Activated T-helper 1 cell treated with Interleukin-2 at 50 U/mL for 16 hours (primary cell): ENCODE data around the gene USP17L25.
"Not testable (repeated sequence)": the region's sequence is repeated elsewhere in the genome, so short reads cannot be mapped to it uniquely, and the experiment has no call there.

Experiments used
- DNase-seq: peaks from one replicate; pipeline ENCODE4 v3.0.0-alpha.2; 2020; ENCODE audit warnings: low read depth

USP17L25 gene

DNA sequence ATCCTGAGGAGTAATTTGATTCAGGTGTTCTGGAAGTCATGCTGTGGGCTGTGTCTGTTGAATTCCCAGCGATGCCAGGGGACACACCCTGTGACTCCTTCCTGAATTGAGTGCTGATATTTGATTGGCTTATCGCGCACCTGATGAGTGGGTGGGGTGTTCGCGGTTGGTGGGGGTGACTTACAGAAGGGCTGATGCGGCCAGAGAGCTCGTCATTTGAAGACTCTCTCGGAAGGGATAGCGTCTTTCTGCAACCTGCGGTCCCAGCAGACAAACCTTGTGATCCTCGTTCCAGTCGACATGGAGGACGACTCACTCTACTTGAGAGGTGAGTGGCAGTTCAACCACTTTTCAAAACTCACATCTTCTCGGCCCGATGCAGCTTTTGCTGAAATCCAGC, at the start of gene USP17L25:
Gene USP17L25, plus strand, starts transcription at position 301 of the 400 bp plus-strand sequence. Its CDS starts 0 bp downstream, at position 301.
- not testable (repeated sequence) for DNase-seq

- not testable (repeated sequence) for DNase-seq
Observed at GRCh38 chr4:9324191-9324590, 5.5 kb upstream of the USP17L25 start.

DNA sequence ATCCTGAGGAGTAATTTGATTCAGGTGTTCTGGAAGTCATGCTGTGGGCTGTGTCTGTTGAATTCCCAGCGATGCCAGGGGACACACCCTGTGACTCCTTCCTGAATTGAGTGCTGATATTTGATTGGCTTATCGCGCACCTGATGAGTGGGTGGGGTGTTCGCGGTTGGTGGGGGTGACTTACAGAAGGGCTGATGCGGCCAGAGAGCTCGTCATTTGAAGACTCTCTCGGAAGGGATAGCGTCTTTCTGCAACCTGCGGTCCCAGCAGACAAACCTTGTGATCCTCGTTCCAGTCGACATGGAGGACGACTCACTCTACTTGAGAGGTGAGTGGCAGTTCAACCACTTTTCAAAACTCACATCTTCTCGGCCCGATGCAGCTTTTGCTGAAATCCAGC, 4.8 kb upstream of the USP17L25 start, which contains the start of gene USP17L24:
Gene USP17L24, plus strand, starts transcription at position 301 of the 400 bp plus-strand sequence. Its CDS starts 0 bp downstream, at position 301.
- DNase-seq = not testable (repeated sequence)

GRCh38 chr4:9334358-9334757, 4.6 kb downstream of the USP17L25 start, which contains the start of gene USP17L26:
TSS of gene USP17L26 (plus strand) at chr4:9334658. CDS start at chr4:9334658, 0 bp downstream.
- DNase-seq = not testable (repeated sequence)

DNA sequence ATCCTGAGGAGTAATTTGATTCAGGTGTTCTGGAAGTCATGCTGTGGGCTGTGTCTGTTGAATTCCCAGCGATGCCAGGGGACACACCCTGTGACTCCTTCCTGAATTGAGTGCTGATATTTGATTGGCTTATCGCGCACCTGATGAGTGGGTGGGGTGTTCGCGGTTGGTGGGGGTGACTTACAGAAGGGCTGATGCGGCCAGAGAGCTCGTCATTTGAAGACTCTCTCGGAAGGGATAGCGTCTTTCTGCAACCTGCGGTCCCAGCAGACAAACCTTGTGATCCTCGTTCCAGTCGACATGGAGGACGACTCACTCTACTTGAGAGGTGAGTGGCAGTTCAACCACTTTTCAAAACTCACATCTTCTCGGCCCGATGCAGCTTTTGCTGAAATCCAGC, 9.4 kb downstream of the USP17L25 start, which contains the start of gene USP17L5:
Gene USP17L5, plus strand, starts transcription at position 301 of the 400 bp plus-strand sequence. Its CDS starts 0 bp downstream, at position 301.
- DNase-seq = not testable (repeated sequence)

DNA sequence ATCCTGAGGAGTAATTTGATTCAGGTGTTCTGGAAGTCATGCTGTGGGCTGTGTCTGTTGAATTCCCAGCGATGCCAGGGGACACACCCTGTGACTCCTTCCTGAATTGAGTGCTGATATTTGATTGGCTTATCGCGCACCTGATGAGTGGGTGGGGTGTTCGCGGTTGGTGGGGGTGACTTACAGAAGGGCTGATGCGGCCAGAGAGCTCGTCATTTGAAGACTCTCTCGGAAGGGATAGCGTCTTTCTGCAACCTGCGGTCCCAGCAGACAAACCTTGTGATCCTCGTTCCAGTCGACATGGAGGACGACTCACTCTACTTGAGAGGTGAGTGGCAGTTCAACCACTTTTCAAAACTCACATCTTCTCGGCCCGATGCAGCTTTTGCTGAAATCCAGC, 14.1 kb downstream of the USP17L25 start, which contains the start of gene USP17L27:
Gene USP17L27, plus strand, starts transcription at position 301 of the 400 bp plus-strand sequence. Its CDS starts 0 bp downstream, at position 301.
- not testable (repeated sequence) for DNase-seq

- not testable (repeated sequence) for DNase-seq
Observed at GRCh38 chr4:9348593-9348992, 18.9 kb downstream of the USP17L25 start, which contains the start of gene USP17L28. TSS of gene USP17L28 (plus strand) at chr4:9348893. CDS start at chr4:9348893, 0 bp downstream.

DNA sequence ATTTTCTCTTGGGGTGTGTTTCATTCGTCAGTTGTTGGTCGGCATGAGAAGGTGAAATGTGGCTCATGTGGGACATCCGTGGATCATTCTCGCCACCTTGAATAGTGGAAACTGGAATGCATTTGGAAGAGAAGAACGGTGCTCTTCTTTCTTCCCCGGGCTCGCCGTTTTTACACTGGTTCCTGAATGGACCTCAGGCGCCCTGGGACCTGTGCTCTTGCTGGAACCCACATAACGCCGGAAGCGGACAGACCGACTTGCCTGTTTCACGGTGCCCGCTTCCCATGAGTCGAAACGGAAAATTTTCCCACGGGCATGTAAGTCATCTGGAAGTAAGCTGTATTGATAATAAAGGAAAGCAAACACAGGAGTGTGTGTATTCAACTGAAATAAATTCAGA, 21.2 kb downstream of the USP17L25 start:
- not testable (repeated sequence) for DNase-seq

DNA sequence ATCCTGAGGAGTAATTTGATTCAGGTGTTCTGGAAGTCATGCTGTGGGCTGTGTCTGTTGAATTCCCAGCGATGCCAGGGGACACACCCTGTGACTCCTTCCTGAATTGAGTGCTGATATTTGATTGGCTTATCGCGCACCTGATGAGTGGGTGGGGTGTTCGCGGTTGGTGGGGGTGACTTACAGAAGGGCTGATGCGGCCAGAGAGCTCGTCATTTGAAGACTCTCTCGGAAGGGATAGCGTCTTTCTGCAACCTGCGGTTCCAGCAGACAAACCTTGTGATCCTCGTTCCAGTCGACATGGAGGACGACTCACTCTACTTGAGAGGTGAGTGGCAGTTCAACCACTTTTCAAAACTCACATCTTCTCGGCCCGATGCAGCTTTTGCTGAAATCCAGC, 23.6 kb downstream of the USP17L25 start, which contains the start of gene USP17L29:
Gene USP17L29, plus strand, starts transcription at position 301 of the 400 bp plus-strand sequence. Its CDS starts 0 bp downstream, at position 301.
- DNase-seq = not testable (repeated sequence)

DNA sequence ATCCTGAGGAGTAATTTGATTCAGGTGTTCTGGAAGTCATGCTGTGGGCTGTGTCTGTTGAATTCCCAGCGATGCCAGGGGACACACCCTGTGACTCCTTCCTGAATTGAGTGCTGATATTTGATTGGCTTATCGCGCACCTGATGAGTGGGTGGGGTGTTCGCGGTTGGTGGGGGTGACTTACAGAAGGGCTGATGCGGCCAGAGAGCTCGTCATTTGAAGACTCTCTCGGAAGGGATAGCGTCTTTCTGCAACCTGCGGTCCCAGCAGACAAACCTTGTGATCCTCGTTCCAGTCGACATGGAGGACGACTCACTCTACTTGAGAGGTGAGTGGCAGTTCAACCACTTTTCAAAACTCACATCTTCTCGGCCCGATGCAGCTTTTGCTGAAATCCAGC, 33.1 kb downstream of the USP17L25 start, which contains the start of gene USP17L30:
Gene USP17L30, plus strand, starts transcription at position 301 of the 400 bp plus-strand sequence. Its CDS starts 0 bp downstream, at position 301.
- not testable (repeated sequence) for DNase-seq

DNA sequence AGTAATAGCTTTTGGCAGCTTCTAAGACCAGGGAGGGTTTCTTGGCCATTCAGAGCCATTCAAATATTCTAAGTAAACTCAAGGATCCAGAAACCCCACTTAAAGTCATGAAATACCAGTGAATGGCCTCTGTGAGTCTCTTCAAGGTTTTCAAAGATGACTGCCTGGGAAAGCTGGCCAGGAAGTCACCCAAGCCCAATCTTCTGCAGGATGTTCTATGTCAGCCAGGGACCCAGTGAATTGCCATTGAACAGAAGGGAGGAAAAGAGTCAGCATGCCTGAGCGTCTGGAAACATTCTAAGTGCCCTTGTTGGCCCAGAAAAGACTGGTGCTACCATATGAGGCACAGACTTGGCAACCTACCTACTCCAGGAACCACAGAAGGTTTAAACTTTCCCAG, 50.2 kb downstream of the USP17L25 start:
- DNase-seq = not testable (repeated sequence)
